NB4 (cell line): ENCODE measurements around the gene PDIA5.

ENCODE experiments used
- CTCF ChIP-seq: IDR thresholded peaks from one replicate; pipeline ENCODE4 v1.5.1; 2012; ENCODE audit warnings: low read depth, low read length
- MAX ChIP-seq: IDR thresholded peaks from 2 replicates; pipeline ENCODE4 v1.6.1; 2011; ENCODE audit warnings: low read depth, low read length
- POLR2A ChIP-seq: IDR thresholded peaks from 2 replicates; pipeline ENCODE4 v1.6.1; 2011; ENCODE audit warnings: mild to moderate bottlenecking; ENCODE audit not compliant: insufficient read length; ENCODE audit errors: extremely low read depth

- TF ChIP-seq POLR2A (no peak), CTCF (no peak), MAX (no peak)
Observed at GRCh38 chr3:123025642-123026521, 40.9 kb upstream of the PDIA5 start.
